GM06990 (cell line): Measurements from ENCODE around the gene SUCLA2.

Experiments used
- DNase-seq: peaks from one replicate; pipeline ENCODE4 v3.0.0-alpha.2; 2011; ENCODE audit not compliant: insufficient read length; ENCODE audit errors: extremely low read depth
- H3K27me3 ChIP-seq: replicated peaks from 2 replicates; pipeline ENCODE4 v1.6.0; 2011; ENCODE audit warnings: low read length; ENCODE audit not compliant: control insufficient read depth, insufficient read depth
- H3K36me3 ChIP-seq: 2 replicates; pipeline ENCODE4 v1.5.1; 2011; ENCODE audit warnings: low read length; ENCODE audit not compliant: control insufficient read depth, insufficient read depth
- H3K4me3 ChIP-seq: replicated peaks from 2 replicates; pipeline ENCODE4 v1.5.1; 2011; ENCODE audit warnings: low read depth, mild to moderate bottlenecking, control low read depth, low read length
- CTCF ChIP-seq: IDR thresholded peaks from 2 replicates; pipeline ENCODE4 v1.5.1; 2011; ENCODE audit warnings: low read length, control low read depth, mild to moderate bottlenecking, inconsistent platforms; ENCODE audit not compliant: insufficient read depth, poor library complexity, severe bottlenecking

Gene SUCLA2

GRCh38 chr13:47962237-47962636 is 38.8 kb downstream of the SUCLA2 start:
- no peaks in the 10 kb centered on the region for H3K27me3 ChIP-seq
- DNase-seq = no peak
- TF ChIP-seq CTCF = no peak
- H3K4me3 ChIP-seq = no peak overlapping the region
- no peaks in the 10 kb centered on the region; the same call in none of the 2 replicates for H3K36me3 ChIP-seq

- no peaks in the 10 kb centered on the region; the same call in none of the 2 replicates for H3K36me3 ChIP-seq
- H3K27me3 ChIP-seq = no peaks in the 10 kb centered on the region
- no peak for TF ChIP-seq CTCF
- H3K4me3 ChIP-seq = no peak overlapping the region
- DNase-seq = no peak
These were observed 41.4 kb downstream of the SUCLA2 start for GRCh38 chr13:47959468-47960247.

- Histone ChIP-seq H3K4me3 (no peak overlapping the region), H3K27me3 (no peaks in the 10 kb centered on the region), H3K36me3 (no peaks in the 10 kb centered on the region; the same call in 1 of the 2 replicates)
- no peak for DNase-seq
- TF ChIP-seq CTCF = no peak
These were observed 44.0 kb downstream of the SUCLA2 start for GRCh38 chr13:47957073-47957472.

- H3K27me3 ChIP-seq = no peaks in the 10 kb centered on the region
- TF ChIP-seq CTCF = no peak
- no peak overlapping the region for H3K4me3 ChIP-seq
- DNase-seq = no peak
- no peaks in the 10 kb centered on the region; the same call in 1 of the 2 replicates for H3K36me3 ChIP-seq
These were observed 45.2 kb downstream of the SUCLA2 start for GRCh38 chr13:47955836-47956235.

- H3K27me3 ChIP-seq = no peaks in the 10 kb centered on the region
- TF ChIP-seq CTCF = no peak
- DNase-seq = no peak
- H3K4me3 ChIP-seq = no peak overlapping the region
- no peaks in the 10 kb centered on the region; the same call in 1 of the 2 replicates for H3K36me3 ChIP-seq
These were observed 51.3 kb downstream of the SUCLA2 start for GRCh38 chr13:47949799-47950198.
